Lower leg skin (tissue), 3 donors: ENCODE measurements around the gene ZNF337.

ENCODE experiments used
- CTCF ChIP-seq, 3 donors: fragments of 450-650 bp; IDR thresholded peaks; one replicate each; pipeline ENCODE4 v1.5.1; 2016; ENCODE audit warnings: antibody characterized with exemption in 3 of 3, mild to moderate bottlenecking in 3 of 3, moderate library complexity in 2 of 3
- POLR2A ChIP-seq, 2 donors: fragments of 450-650 bp; IDR thresholded peaks; one replicate each; pipeline ENCODE4 v1.6.1; 2016 to 2017; ENCODE audit warnings: antibody characterized with exemption in 2 of 2, mild to moderate bottlenecking in 1 of 2, moderate library complexity in 1 of 2

- TF ChIP-seq CTCF (IDR thresholded peaks at IDR 0.05), result no peak
- no peak for TF ChIP-seq POLR2A (IDR thresholded peaks at IDR 0.05)
Observed at GRCh38 chr20:25707695-25708094, 11.0 kb upstream of the ZNF337 start.
